HL-60 (cell line): ENCODE measurements around the gene ALDH4A1.
A peak's percentile ranks its signal among the peaks of the same experiment; 100 is the strongest.

Experiments used
- DNase-seq, 2 experiments: peaks; one replicate each; pipeline ENCODE4 v3.0.0-alpha.2; 2010 to 2020; ENCODE audit warnings: low read depth in 1 of 2, low spot score in 1 of 2
- H3K27ac ChIP-seq: fragments of 250-450 bp; sonication (Bioruptor Pico); replicated peaks from 2 replicates; pipeline ENCODE4 v1.5.1; 2020; ENCODE audit warnings: mild to moderate bottlenecking, moderate library complexity
- H3K27me3 ChIP-seq: fragments of 250-450 bp; sonication (Bioruptor Pico); 2 replicates; pipeline ENCODE4 v1.5.1; 2021; ENCODE audit warnings: mild to moderate bottlenecking, moderate library complexity; ENCODE audit not compliant: insufficient read depth, poor library complexity, severe bottlenecking
- H3K4me3 ChIP-seq: replicated peaks from 2 replicates; pipeline ENCODE4 v1.5.1; 2011; ENCODE audit warnings: mild to moderate bottlenecking, control low read depth, low read length; ENCODE audit not compliant: insufficient read depth
- CTCF ChIP-seq: IDR thresholded peaks from one replicate; pipeline ENCODE4 v1.5.1; 2011; ENCODE audit warnings: low read length, control low read depth, inconsistent platforms; ENCODE audit not compliant: insufficient read depth
- GABPA ChIP-seq: IDR thresholded peaks from 2 replicates; pipeline ENCODE4 v1.6.1; 2012; ENCODE audit warnings: low read depth
- POLR2AphosphoS5 ChIP-seq: IDR thresholded peaks from 2 replicates; pipeline ENCODE4 v1.6.1; 2012; ENCODE audit warnings: low read depth
- SPI1 ChIP-seq: IDR thresholded peaks from 2 replicates; pipeline ENCODE4 v1.6.1; 2012; ENCODE audit warnings: low read depth, mild to moderate bottlenecking, borderline replicate concordance
- TF ChIP-seq, protein P1 (sequence below): IDR thresholded peaks from 2 replicates; pipeline ENCODE4 v1.6.1; 2012; ENCODE audit warnings: low read depth; ENCODE audit not compliant: insufficient replicate concordance

Gene ALDH4A1

GRCh38 chr1:18951416-18951815 is 49.1 kb upstream of the ALDH4A1 start:
- H3K27ac ChIP-seq, result peak overlapping the region; percentile 29; the same call in 1 of the 2 replicates
- DNase-seq, result peak in 1 of 2 experiments; percentile 70
- no peak overlapping the region for H3K4me3 ChIP-seq
- peaks cover 10% of the 10 kb centered on the region for H3K27me3 ChIP-seq
- TF ChIP-seq SPI1 (peak; percentile 8; the same call in 1 of the 2 replicates), GABPA (no peak)

- Histone ChIP-seq H3K4me3 (no peak overlapping the region), H3K27me3 (peaks cover 10% of the 10 kb centered on the region), H3K27ac (no peak overlapping the region)
- DNase-seq, result no peak
- no peak for TF ChIP-seq GABPA
- no peak for TF ChIP-seq POLR2AphosphoS5
- no peak for TF ChIP-seq CTCF
- TF ChIP-seq SPI1, result no peak
- TF ChIP-seq, protein P1, sequence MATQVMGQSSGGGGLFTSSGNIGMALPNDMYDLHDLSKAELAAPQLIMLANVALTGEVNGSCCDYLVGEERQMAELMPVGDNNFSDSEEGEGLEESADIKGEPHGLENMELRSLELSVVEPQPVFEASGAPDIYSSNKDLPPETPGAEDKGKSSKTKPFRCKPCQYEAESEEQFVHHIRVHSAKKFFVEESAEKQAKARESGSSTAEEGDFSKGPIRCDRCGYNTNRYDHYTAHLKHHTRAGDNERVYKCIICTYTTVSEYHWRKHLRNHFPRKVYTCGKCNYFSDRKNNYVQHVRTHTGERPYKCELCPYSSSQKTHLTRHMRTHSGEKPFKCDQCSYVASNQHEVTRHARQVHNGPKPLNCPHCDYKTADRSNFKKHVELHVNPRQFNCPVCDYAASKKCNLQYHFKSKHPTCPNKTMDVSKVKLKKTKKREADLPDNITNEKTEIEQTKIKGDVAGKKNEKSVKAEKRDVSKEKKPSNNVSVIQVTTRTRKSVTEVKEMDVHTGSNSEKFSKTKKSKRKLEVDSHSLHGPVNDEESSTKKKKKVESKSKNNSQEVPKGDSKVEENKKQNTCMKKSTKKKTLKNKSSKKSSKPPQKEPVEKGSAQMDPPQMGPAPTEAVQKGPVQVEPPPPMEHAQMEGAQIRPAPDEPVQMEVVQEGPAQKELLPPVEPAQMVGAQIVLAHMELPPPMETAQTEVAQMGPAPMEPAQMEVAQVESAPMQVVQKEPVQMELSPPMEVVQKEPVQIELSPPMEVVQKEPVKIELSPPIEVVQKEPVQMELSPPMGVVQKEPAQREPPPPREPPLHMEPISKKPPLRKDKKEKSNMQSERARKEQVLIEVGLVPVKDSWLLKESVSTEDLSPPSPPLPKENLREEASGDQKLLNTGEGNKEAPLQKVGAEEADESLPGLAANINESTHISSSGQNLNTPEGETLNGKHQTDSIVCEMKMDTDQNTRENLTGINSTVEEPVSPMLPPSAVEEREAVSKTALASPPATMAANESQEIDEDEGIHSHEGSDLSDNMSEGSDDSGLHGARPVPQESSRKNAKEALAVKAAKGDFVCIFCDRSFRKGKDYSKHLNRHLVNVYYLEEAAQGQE, result no peak
Observed at GRCh38 chr1:18950401-18951026, 48.2 kb upstream of the ALDH4A1 start.

DNA sequence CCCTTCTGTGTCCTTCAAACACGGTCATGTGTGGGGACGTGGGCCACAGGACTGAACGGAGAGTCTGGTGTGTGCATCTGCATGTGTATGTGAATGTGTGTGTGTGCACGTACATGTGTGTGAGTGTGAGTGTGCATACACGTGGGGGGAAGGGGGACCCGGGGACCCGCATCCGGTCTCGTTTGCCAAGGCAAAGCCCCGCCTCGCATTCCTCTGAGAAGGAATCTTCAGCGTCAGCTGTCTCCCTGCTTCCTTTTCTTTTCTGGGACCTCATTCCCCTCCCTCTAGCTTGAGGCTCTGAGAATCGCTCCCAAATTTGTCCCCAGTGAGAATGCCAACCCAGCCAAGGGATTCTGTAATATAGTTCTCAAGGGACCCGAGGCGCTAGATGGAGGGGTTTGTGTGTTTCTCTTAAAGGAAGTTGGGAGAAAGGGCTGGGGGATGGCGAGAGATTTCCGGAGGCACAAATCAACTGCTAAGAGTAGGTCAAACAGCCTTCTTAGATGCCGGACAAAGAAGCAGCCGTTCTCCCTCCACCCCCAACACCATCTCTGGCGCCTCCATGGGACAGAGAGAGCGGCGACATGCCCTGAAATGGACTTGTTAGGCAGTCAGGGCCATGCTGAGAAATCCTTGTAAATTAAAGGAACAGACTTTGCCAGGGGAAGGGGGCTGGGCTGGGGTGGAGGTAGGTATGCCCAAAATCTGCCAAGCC is 47.5 kb upstream of the ALDH4A1 start:
- Histone ChIP-seq H3K4me3 (no peak overlapping the region), H3K27me3 (peaks cover 5% of the 10 kb centered on the region), H3K27ac (no peak overlapping the region)
- TF ChIP-seq, protein P1, result no peak
- TF ChIP-seq SPI1 (no peak), CTCF (no peak), GABPA (no peak), POLR2AphosphoS5 (no peak)
- DNase-seq, result no peak

GRCh38 chr1:18948913-18949685 is 46.7 kb upstream of the ALDH4A1 start:
- H3K27ac ChIP-seq, result no peak overlapping the region
- no peaks in the 10 kb centered on the region for H3K27me3 ChIP-seq
- DNase-seq, result no peak
- H3K4me3 ChIP-seq, result no peak overlapping the region
- TF ChIP-seq CTCF (no peak), GABPA (no peak), SPI1 (no peak), POLR2AphosphoS5 (no peak)
- TF ChIP-seq, protein P1, result no peak
